ENCODE results near the gene KIAA0753. TPM values are rescaled to one million over a fixed set of nuclear protein-coding genes. Genes with fewer than 3 reads are reported as not detected.

KIAA0753 gene
- total RNA-seq, 1 experiment from 2014 or later = 25.9 TPM

DNA sequence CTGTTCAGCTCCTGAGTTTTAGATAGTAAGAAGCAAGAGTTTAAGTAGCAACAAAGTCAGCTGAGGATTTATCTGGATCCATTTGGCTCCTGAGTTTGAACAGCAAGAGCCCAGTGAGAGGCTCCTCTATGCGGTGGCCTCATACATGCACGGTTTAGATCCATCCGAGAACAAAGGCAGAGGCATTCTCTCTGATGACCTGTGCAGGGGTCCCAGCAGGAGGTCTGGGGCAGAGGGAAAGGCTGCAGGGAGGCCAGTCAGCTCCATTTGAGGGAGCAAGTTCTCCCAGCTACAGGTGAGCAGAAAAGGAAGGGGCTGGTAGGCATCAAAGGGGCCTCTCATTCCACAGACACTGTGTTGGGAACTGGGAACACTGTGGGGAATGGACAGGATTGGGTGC, 100.6 kb downstream of the KIAA0753 start:
- no peak for DNase-seq
- Mint-ChIP-seq H3K4me3 (ENCODE audit: low read depth, unreplicated experiment) (no peak overlapping the region), H3K27me3 (ENCODE audit: unreplicated experiment) (no peaks in the 10 kb centered on the region), H3K36me3 (ENCODE audit: insufficient read depth, unreplicated experiment) (peaks cover 6% of the 10 kb centered on the region), H3K4me1 (ENCODE audit: low read depth, unreplicated experiment) (no peaks in the 10 kb centered on the region), H3K9me3 (ENCODE audit: low read depth, unreplicated experiment) (no peaks in the 10 kb centered on the region), H3K27ac (ENCODE audit: unreplicated experiment) (no peak overlapping the region)
- CTCF ChIA-PET = no interaction called here
- BruUV-seq (replicated peaks) = no TSS peak
- TF ChIP-seq, protein P1, sequence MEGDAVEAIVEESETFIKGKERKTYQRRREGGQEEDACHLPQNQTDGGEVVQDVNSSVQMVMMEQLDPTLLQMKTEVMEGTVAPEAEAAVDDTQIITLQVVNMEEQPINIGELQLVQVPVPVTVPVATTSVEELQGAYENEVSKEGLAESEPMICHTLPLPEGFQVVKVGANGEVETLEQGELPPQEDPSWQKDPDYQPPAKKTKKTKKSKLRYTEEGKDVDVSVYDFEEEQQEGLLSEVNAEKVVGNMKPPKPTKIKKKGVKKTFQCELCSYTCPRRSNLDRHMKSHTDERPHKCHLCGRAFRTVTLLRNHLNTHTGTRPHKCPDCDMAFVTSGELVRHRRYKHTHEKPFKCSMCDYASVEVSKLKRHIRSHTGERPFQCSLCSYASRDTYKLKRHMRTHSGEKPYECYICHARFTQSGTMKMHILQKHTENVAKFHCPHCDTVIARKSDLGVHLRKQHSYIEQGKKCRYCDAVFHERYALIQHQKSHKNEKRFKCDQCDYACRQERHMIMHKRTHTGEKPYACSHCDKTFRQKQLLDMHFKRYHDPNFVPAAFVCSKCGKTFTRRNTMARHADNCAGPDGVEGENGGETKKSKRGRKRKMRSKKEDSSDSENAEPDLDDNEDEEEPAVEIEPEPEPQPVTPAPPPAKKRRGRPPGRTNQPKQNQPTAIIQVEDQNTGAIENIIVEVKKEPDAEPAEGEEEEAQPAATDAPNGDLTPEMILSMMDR (IDR thresholded peaks at IDR 0.05; ENCODE audit: unreplicated experiment) = no peak
- intact Hi-C loops (cut with micrococcal nuclease; ENCODE audit: unreplicated experiment) = no loop called here

DNA sequence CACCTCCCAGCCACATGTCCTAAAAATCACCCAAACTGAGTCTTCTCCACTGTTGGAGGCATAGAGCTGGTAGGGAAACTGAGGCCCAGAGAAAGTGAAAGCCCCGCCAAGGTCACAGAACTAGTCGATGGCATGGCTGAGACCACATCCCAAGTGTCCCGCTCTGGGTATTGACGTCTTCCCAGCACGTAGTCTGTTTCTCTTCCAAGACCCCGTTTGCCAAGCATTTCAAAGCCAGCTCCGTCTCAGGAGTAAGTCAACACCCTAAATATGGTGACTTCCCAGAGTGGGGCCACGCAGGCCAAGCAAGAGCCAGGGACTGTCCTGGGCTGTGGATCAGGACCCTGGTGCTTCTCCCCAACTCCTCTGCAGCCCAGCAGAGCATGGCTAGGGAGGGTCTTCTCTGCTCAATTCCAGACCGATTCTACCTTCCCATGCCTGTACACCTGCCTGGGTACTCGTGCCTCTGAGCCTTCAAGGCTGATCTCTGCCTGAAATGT, 103.9 kb downstream of the KIAA0753 start:
- Mint-ChIP-seq H3K27ac (ENCODE audit: unreplicated experiment) (no peak overlapping the region), H3K4me1 (ENCODE audit: low read depth, unreplicated experiment) (no peaks in the 10 kb centered on the region), H3K9me3 (ENCODE audit: low read depth, unreplicated experiment) (no peaks in the 10 kb centered on the region), H3K36me3 (ENCODE audit: insufficient read depth, unreplicated experiment) (peaks cover 6% of the 10 kb centered on the region), H3K27me3 (ENCODE audit: unreplicated experiment) (no peaks in the 10 kb centered on the region), H3K4me3 (ENCODE audit: low read depth, unreplicated experiment) (no peak overlapping the region)
- TF ChIP-seq, protein P1 (IDR thresholded peaks at IDR 0.05; ENCODE audit: unreplicated experiment) = no peak
- no TSS peak for BruUV-seq (replicated peaks)
- CTCF ChIA-PET = no interaction called here
- no peak for DNase-seq
- intact Hi-C loops (cut with micrococcal nuclease; ENCODE audit: unreplicated experiment) = no loop called here

DNA sequence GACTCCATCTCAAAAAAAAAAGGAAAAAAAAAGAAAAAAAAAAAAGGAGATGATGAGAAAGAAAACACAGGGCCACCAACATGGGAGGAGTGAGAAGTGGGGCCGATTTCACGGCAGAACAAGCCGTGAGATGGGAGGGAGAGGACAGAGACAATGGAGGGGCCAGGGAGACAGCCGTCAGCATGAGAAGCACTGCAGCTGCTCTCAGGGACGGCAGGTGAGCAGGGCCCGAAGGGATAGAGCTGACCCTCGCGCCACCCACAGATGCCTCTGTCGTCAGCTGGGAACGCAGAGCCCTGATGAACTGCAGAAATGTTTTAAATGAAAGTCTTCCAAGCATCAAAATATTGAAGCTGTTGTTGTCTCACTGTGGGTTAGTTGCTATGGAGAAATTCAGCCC, 104.5 kb downstream of the KIAA0753 start:
- Mint-ChIP-seq H3K27me3 (ENCODE audit: unreplicated experiment) (no peaks in the 10 kb centered on the region), H3K4me1 (ENCODE audit: low read depth, unreplicated experiment) (no peaks in the 10 kb centered on the region), H3K9me3 (ENCODE audit: low read depth, unreplicated experiment) (no peaks in the 10 kb centered on the region), H3K4me3 (ENCODE audit: low read depth, unreplicated experiment) (no peak overlapping the region), H3K36me3 (ENCODE audit: insufficient read depth, unreplicated experiment) (peaks cover 6% of the 10 kb centered on the region), H3K27ac (ENCODE audit: unreplicated experiment) (no peak overlapping the region)
- TF ChIP-seq, protein P1 (IDR thresholded peaks at IDR 0.05; ENCODE audit: unreplicated experiment) = no peak
- no TSS peak for BruUV-seq (replicated peaks)
- no peak for DNase-seq
- intact Hi-C loops (cut with micrococcal nuclease; ENCODE audit: unreplicated experiment) = no loop called here
- CTCF ChIA-PET = no interaction called here

DNA sequence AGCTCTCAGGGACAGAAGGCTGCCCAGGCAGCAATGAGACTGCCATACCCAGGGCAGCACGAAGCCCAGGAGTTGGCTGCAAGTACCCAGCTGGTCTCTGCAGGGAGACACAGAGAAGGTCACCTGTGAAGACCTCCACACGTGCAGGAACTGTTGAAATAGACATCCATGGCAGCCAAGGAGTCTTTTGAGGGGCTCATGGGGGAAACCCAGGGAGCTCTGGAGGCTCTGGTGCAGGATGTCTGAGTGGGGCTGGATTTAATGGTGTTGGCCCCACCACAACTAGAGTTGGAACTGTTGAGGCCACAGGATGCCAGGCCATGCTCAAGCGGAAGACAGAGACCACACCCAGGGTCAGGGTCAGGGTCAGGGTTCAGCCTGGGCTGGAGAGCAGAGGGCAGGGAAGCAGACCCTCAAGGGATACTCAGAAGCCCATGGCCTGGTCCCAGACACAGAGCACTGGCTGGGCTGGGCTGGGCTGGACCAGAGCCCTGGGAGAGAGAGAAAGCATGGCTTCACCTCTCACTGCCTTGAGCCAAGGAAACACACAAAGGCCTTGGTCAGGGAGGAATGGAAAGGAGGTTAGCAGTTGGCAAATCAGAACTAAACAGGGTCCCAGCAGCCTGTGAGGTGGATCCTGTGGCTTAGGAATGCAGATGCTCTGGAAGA, 105.5 kb downstream of the KIAA0753 start:
- Mint-ChIP-seq H3K27me3 (ENCODE audit: unreplicated experiment) (no peaks in the 10 kb centered on the region), H3K27ac (ENCODE audit: unreplicated experiment) (no peak overlapping the region), H3K9me3 (ENCODE audit: low read depth, unreplicated experiment) (no peaks in the 10 kb centered on the region), H3K36me3 (ENCODE audit: insufficient read depth, unreplicated experiment) (peaks cover 6% of the 10 kb centered on the region), H3K4me3 (ENCODE audit: low read depth, unreplicated experiment) (no peak overlapping the region), H3K4me1 (ENCODE audit: low read depth, unreplicated experiment) (no peaks in the 10 kb centered on the region)
- TF ChIP-seq, protein P1 (IDR thresholded peaks at IDR 0.05; ENCODE audit: unreplicated experiment) = no peak
- intact Hi-C loops (cut with micrococcal nuclease; ENCODE audit: unreplicated experiment) = no loop called here
- CTCF ChIA-PET = interaction anchor here (0.5 to 0.6 kb wide), 2 partner anchors 144 to 1049 kb away, joined by 3 to 4 read pairs; partner anchors contain the start of genes DERL2 and MIS12
- no TSS peak for BruUV-seq (replicated peaks)
- no peak for DNase-seq

All from Calu3 (cell line).